ENCODE data around the gene RTBDN.

RTBDN gene

GRCh38 chr19:12815088-12815487 is 19.3 kb downstream of the RTBDN start:
- no peak overlapping the region for H3K4me3 ChIP-seq (ENCODE audit: low read depth, low read length)
- TF ChIP-seq CTCF (IDR thresholded peaks at IDR 0.05; ENCODE audit: control insufficient read depth, extremely low read depth, insufficient read depth): no peak
- no peak for DNase-seq (ENCODE audit: low read depth)

GRCh38 chr19:12806242-12807081 is 27.9 kb downstream of the RTBDN start, which contains the start of gene RNASEH2A:
Gene RNASEH2A (plus strand): TSS chr19:12806584. CDS start chr19:12806674, 90 bp downstream.
- DNase-seq (ENCODE audit: low read depth): peak; percentile 52
- no peak for TF ChIP-seq CTCF (IDR thresholded peaks at IDR 0.05; ENCODE audit: control insufficient read depth, extremely low read depth, insufficient read depth)

GRCh38 chr19:12804051-12804450 is 30.3 kb downstream of the RTBDN start:
- no peak overlapping the region for H3K4me3 ChIP-seq (ENCODE audit: low read depth, low read length)
- no peak for TF ChIP-seq CTCF (IDR thresholded peaks at IDR 0.05; ENCODE audit: control insufficient read depth, extremely low read depth, insufficient read depth)
- DNase-seq (ENCODE audit: low read depth): no peak

More at GRCh38 chr19:12806242-12807081, 27.9 kb downstream of the RTBDN start, which contains the start of gene RNASEH2A:
- peak within 1 kb of the TSS; percentile 68 for H3K4me3 ChIP-seq (ENCODE audit: low read depth, low read length)

- H3K4me3 ChIP-seq (ENCODE audit: low read depth, low read length): peak overlapping the region; percentile 100
- no peak for TF ChIP-seq CTCF (IDR thresholded peaks at IDR 0.05; ENCODE audit: control insufficient read depth, extremely low read depth, insufficient read depth)
- DNase-seq (ENCODE audit: low read depth): no peak
These were observed 31.9 kb downstream of the RTBDN start for GRCh38 chr19:12802267-12803106.

GRCh38 chr19:12801466-12802266 is 32.7 kb downstream of the RTBDN start, which contains the start of the genes PRDX2 and THSD8:
Gene PRDX2 (minus strand): TSS chr19:12801800. CDS start chr19:12801261, 539 bp downstream.
Gene THSD8 (plus strand): TSS chr19:12802069. CDS start chr19:12802072, 3 bp downstream.
- H3K4me3 ChIP-seq (ENCODE audit: low read depth, low read length): peak within 1 kb of the TSS; percentile 100
- 0 out of 2 replicates have a peak, but pooled peaks have one; percentile 5 for TF ChIP-seq CTCF (IDR thresholded peaks at IDR 0.05; ENCODE audit: control insufficient read depth, extremely low read depth, insufficient read depth)
- peak; percentile 40 for DNase-seq (ENCODE audit: low read depth)

- H3K4me3 ChIP-seq (ENCODE audit: low read depth, low read length): peak overlapping the region; percentile 100
- TF ChIP-seq CTCF (IDR thresholded peaks at IDR 0.05; ENCODE audit: control insufficient read depth, extremely low read depth, insufficient read depth): no peak
- no peak for DNase-seq (ENCODE audit: low read depth)
These were observed 33.4 kb downstream of the RTBDN start for GRCh38 chr19:12800923-12801465.

Measured in LNCaP clone FGC (cell line).